ENCODE measurements around the gene HS6ST1.
A peak's percentile ranks its signal among the peaks of the same experiment; 100 is the strongest.

HS6ST1 gene

DNA sequence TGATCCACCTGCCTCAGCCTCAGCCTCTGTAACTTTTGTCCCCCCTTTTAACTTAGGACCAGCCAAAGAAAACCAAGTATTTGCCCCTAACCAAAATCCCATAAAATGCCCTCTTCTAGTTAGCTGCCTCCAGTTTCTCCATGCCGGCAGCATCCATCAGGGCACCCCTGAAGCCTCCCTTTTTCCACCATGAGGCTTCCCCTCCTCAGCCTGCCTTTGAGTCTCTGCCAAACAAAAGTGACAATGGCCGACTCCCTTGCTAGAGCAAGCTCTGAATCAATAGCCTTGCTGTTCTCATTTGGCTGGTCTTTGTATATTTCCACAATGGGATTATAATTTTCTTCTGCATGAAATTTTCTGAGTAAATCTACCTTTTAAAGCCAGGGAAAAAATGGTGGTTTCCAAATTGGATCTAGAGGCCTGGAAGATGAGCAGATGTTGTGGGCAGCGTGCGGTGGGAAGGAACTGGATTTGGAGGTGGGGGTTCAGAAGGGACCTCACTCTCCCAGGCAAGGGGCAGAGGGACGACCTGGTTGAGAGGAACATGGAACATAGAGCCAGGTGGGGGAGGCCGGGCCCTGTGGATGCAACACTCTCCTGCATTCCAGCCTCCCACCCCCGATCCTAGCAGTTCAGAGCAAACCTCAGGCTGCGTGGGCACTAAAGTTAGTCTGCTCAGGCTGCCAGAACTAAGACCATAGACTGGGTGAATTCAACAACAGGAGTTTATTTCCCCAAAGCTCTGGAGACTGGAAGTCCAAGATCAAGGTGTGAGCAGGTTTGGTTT lies 80.6 kb downstream of the HS6ST1 start:
- no peak for DNase-seq (ENCODE audit: low read depth, low spot score)

DNA sequence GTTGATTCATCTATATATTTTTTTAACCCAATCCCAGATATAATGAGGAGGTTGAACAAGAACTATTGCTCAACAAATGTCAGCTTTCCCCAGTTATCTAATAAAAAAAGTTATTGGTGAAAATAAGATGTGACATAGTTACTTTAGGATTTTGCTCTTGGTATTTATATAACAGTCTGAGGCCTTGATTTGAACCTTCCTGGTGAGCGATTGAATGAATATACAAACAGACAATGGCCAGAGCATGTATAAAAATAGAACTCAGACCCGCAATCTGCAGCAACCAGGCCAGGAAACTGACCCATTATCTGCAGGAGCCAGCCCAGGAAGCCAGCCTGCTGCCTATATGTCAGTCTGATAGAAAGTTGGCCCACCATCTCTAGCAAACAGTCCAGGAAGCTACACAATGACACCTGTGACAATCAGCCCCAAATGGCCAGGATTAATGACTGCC lies 81.6 kb downstream of the HS6ST1 start:
- DNase-seq (ENCODE audit: low read depth, low spot score), result no peak

DNA sequence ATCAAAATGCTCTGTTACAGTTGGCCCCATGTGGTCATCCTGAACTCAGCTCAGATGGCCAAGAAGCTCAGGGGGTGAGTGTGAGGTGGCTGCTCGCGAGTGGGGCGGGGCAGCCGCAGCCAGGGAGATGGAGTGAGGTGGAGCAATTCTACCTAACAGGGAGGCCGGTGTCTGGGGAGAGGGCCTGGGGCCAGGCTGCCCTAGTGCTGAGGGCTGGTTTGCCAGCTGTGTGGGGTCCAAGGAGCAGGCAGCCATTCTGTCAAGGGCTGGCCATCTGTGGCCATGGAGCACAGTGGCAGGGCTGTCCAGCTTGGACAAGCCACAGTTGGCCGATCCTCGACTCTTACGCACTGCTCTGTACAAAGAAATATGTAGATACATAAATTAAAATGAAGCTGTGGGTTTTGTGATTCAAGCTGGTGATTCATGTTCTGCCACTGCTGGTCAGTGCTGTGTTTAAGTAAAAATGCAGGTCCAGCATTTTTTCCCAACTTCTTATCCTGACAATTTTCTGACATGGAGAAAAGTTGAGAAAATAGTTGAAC lies 82.1 kb downstream of the HS6ST1 start:
- DNase-seq (ENCODE audit: low read depth, low spot score), result no peak

- DNase-seq (ENCODE audit: low read depth, low spot score), result no peak
Observed at GRCh38 chr2:128235581-128235980, 83.1 kb downstream of the HS6ST1 start.

GRCh38 chr2:128234613-128235012 lies 84.1 kb downstream of the HS6ST1 start:
- DNase-seq (ENCODE audit: low read depth, low spot score), result no peak

GRCh38 chr2:128233790-128234395 lies 84.8 kb downstream of the HS6ST1 start:
- no peak for DNase-seq (ENCODE audit: low read depth, low spot score)

GRCh38 chr2:128232965-128233789 lies 85.5 kb downstream of the HS6ST1 start:
- peak; percentile 5 for DNase-seq (ENCODE audit: low read depth, low spot score)

DNA sequence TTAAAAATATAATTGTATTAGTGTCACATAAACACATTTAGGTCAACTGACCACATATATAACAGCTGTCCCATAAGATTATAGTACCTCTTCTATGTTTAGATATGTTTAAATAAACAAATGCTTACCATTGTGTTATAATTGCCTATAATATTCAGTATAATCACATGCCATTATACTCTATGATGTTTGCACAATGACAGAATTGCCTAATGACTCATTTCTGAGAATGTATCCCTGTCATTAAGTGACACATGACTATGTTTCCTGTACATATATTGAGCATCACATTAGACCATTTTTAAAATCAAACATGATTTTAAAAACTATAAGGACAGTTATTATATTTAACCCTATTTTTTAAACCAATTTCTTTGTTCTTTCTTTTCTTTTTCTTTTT lies 89.8 kb downstream of the HS6ST1 start:
- DNase-seq (ENCODE audit: low read depth, low spot score), result no peak

- DNase-seq (ENCODE audit: low read depth, low spot score), result no peak
Observed at GRCh38 chr2:128227862-128228261, 90.8 kb downstream of the HS6ST1 start.

- DNase-seq (ENCODE audit: low read depth, low spot score), result no peak
Observed at GRCh38 chr2:128219891-128220290, 98.8 kb downstream of the HS6ST1 start.

GRCh38 chr2:128217671-128218070 lies 101.0 kb downstream of the HS6ST1 start:
- no peak for DNase-seq (ENCODE audit: low read depth, low spot score)

DNA sequence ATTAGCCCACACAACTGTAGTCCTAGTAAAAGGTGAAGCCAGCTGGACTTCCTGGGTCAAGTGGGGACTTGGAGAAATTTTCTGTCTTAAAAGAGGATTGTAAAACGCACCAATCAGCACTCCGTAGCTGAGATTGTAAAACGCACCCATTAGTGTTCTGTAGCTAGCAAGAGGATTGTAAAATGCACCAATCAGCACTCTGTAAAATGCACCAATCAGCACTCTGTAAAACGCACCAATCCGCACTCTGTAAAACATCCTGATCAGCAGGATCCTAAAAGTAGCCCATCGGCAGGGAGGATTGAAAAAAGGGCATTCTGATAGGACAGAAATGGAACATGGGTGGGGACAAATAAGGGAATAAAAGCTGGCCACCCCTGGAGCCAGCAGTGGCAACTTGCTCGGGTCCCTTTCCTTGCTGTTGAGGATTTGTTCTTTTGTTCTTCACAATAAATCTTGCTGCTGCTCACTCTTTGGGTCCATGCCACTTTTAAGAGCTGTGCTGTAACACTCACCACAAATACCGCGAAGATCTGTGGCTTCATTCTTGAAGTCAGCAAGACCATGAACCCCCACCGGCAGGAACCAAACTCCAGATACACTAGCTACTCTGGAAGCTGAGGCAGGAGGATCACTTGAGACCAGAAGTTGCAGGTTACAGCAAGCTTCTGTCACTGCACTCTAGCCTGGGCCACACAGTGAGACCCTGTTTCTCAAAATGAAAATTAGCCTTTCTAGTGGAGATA lies 102.6 kb downstream of the HS6ST1 start:
- no peak for DNase-seq (ENCODE audit: low read depth, low spot score)
